A172 (cell line): Measurements from ENCODE around the gene ZNF644. TPM values are rescaled to one million over a fixed set of nuclear protein-coding genes. Genes with fewer than 3 reads are reported as not detected.
"Not testable (repeated sequence)": the region's sequence is repeated elsewhere in the genome, so short reads cannot be mapped to it uniquely, and the experiment has no call there.

Experiments
- DNase-seq: peaks from one replicate; pipeline ENCODE4 v3.0.0-alpha.2; 2015; ENCODE audit warnings: low spot score
- total RNA-seq: library from RNA; depleted of rRNA; stranded (reverse); fragments of >200 nt; shearing (Covaris generic); gene quantifications from 2 replicates; pipeline ENCODE4 v1.2.3, GENCODE V29; 2014; rRNA removed

The ZNF644 gene
- 37.8 and 50.0 TPM in 2 replicates for total RNA-seq

GRCh38 chr1:91021686-91022517, at the start of gene ZNF644:
ZNF644 (minus strand) TSS chr1:91022035; CDS start chr1:90982353, 39,682 bp downstream.
- peak; percentile 81 for DNase-seq

GRCh38 chr1:91070298-91070697, 48.5 kb upstream of the ZNF644 start:
- no peak for DNase-seq

- no peak for DNase-seq
These were observed 44.7 kb upstream of the ZNF644 start for GRCh38 chr1:91066538-91066937.

GRCh38 chr1:91065337-91065736, 43.5 kb upstream of the ZNF644 start:
- DNase-seq, result no peak

- not testable (repeated sequence) for DNase-seq
These were observed 41.6 kb upstream of the ZNF644 start for GRCh38 chr1:91063403-91063802.

GRCh38 chr1:91059157-91059556, 37.3 kb upstream of the ZNF644 start:
- DNase-seq, result no peak

GRCh38 chr1:91057784-91058183, 35.9 kb upstream of the ZNF644 start:
- no peak for DNase-seq

GRCh38 chr1:91054780-91055481, 33.1 kb upstream of the ZNF644 start:
- no peak for DNase-seq

- DNase-seq, result no peak
These were observed 31.8 kb upstream of the ZNF644 start for GRCh38 chr1:91053630-91054029.

- DNase-seq, result not testable (repeated sequence)
These were observed 27.7 kb upstream of the ZNF644 start for GRCh38 chr1:91049551-91049950.

- no peak for DNase-seq
These were observed 24.9 kb upstream of the ZNF644 start for GRCh38 chr1:91046766-91047165.

- no peak for DNase-seq
These were observed 23.4 kb upstream of the ZNF644 start for GRCh38 chr1:91045284-91045683.

GRCh38 chr1:91044776-91045175, 22.9 kb upstream of the ZNF644 start:
- DNase-seq, result not testable (repeated sequence)

GRCh38 chr1:91042372-91042771, 20.5 kb upstream of the ZNF644 start:
- DNase-seq, result not testable (repeated sequence)

GRCh38 chr1:91038582-91038981, 16.7 kb upstream of the ZNF644 start:
- no peak for DNase-seq

- DNase-seq, result no peak
These were observed 15.3 kb upstream of the ZNF644 start for GRCh38 chr1:91036894-91037829.

- DNase-seq, result no peak
These were observed 10.5 kb upstream of the ZNF644 start for GRCh38 chr1:91032349-91032748.

- no peak for DNase-seq
These were observed 9.2 kb upstream of the ZNF644 start for GRCh38 chr1:91031081-91031480.

GRCh38 chr1:91026777-91027176, 4.9 kb upstream of the ZNF644 start:
- no peak for DNase-seq

- no peak for DNase-seq
These were observed 4.5 kb upstream of the ZNF644 start for GRCh38 chr1:91026320-91026719.

GRCh38 chr1:91024481-91025119, 2.8 kb upstream of the ZNF644 start:
- DNase-seq, result no peak
